ENCODE measurements around the gene BDH1.
"Not testable (repeated sequence)": the region's sequence is repeated elsewhere in the genome, so short reads cannot be mapped to it uniquely, and the experiment has no call there.

- not testable (repeated sequence) for TF ChIP-seq POLR2A, CTCF (IDR thresholded peaks at IDR 0.05)
Observed at GRCh38 chr3:197602351-197602750, 46.6 kb upstream of the BDH1 start.

All from esophagus squamous epithelium (tissue), 4 donors.